H9 (cell line): ENCODE data around the gene KCTD18. TPM values are rescaled to one million over a fixed set of nuclear protein-coding genes. Genes with fewer than 3 reads are reported as not detected.

Experiments used
- DNase-seq: peaks from one replicate; pipeline ENCODE4 v3.0.0-alpha.2; 2017
- H2AFZ ChIP-seq: one replicate; pipeline ENCODE4 v1.6.1; 2013; ENCODE audit warnings: mild to moderate bottlenecking, low read length, control low read depth, moderate library complexity
- H2AK5ac ChIP-seq: 2 replicates; pipeline ENCODE4 v1.6.1; 2013; ENCODE audit warnings: low read length, control low read depth, mixed read lengths; ENCODE audit not compliant: insufficient read length
- H2BK120ac ChIP-seq: one replicate; pipeline ENCODE4 v1.6.1; 2013; ENCODE audit warnings: low read depth, mild to moderate bottlenecking, low read length, control low read depth, inconsistent platforms; ENCODE audit not compliant: poor library complexity, severe bottlenecking
- H2BK12ac ChIP-seq: 2 replicates; pipeline ENCODE4 v1.6.1; 2013; ENCODE audit warnings: low read length, control low read depth, mixed read lengths, low read depth; ENCODE audit not compliant: insufficient read length
- H2BK15ac ChIP-seq: 2 replicates; pipeline ENCODE4 v1.6.1; 2013; ENCODE audit warnings: low read depth, low read length, control low read depth
- H2BK20ac ChIP-seq: one replicate; pipeline ENCODE4 v1.6.1; 2013; ENCODE audit warnings: low read depth, mild to moderate bottlenecking, low read length, control low read depth, inconsistent platforms; ENCODE audit not compliant: poor library complexity, severe bottlenecking
- H2BK5ac ChIP-seq: 2 replicates; pipeline ENCODE4 v1.6.1; 2013; ENCODE audit warnings: low read length, control low read depth, mixed read lengths; ENCODE audit not compliant: insufficient read length
- H3K14ac ChIP-seq: 2 replicates; pipeline ENCODE4 v1.6.1; 2013; ENCODE audit warnings: low read length, control low read depth; ENCODE audit not compliant: insufficient read depth
- H3K18ac ChIP-seq: 2 replicates; pipeline ENCODE4 v1.6.1; 2013; ENCODE audit warnings: low read depth, mild to moderate bottlenecking, mixed read lengths, low read length, control low read depth; ENCODE audit not compliant: insufficient read length
- H3K23ac ChIP-seq: 2 replicates; pipeline ENCODE4 v1.6.1; 2013; ENCODE audit warnings: low read length, control low read depth, mixed read lengths, low read depth; ENCODE audit not compliant: insufficient read length
- H3K23me2 ChIP-seq: 2 replicates; pipeline ENCODE4 v1.6.1; 2013; ENCODE audit warnings: low read depth, mild to moderate bottlenecking, mixed read lengths, low read length, control low read depth; ENCODE audit not compliant: insufficient read length, poor library complexity, severe bottlenecking
- H3K27ac ChIP-seq: 2 replicates; pipeline ENCODE4 v1.5.1; 2013; ENCODE audit warnings: low read length, control low read depth, mixed read lengths, low read depth; ENCODE audit not compliant: insufficient read length
- H3K27me3 ChIP-seq: 2 replicates; pipeline ENCODE4 v1.6.1; 2013; ENCODE audit warnings: low read length, control low read depth, inconsistent platforms; ENCODE audit not compliant: insufficient read depth
- H3K4ac ChIP-seq: 2 replicates; pipeline ENCODE4 v1.6.1; 2013; ENCODE audit warnings: low read depth, mild to moderate bottlenecking, control low read depth, inconsistent platforms, low read length, moderate library complexity
- H3K4me1 ChIP-seq: 2 replicates; pipeline ENCODE4 v1.6.1; 2013; ENCODE audit warnings: low read length, control low read depth, inconsistent platforms; ENCODE audit not compliant: insufficient read depth
- H3K4me2 ChIP-seq: 2 replicates; pipeline ENCODE4 v1.6.1; 2013; ENCODE audit warnings: low read length, control low read depth, mixed read lengths; ENCODE audit not compliant: insufficient read length, insufficient read depth
- H3K56ac ChIP-seq: 2 replicates; pipeline ENCODE4 v1.6.1; 2013; ENCODE audit warnings: low read depth, mild to moderate bottlenecking, mixed read lengths, low read length, control low read depth; ENCODE audit not compliant: insufficient read length
- H3K79me1 ChIP-seq: 2 replicates; pipeline ENCODE4 v1.6.1; 2013; ENCODE audit warnings: low read depth, mild to moderate bottlenecking, moderate library complexity, low read length, control low read depth, inconsistent platforms; ENCODE audit not compliant: insufficient read depth, poor library complexity, severe bottlenecking
- H3K79me2 ChIP-seq: 2 replicates; pipeline ENCODE4 v1.6.1; 2013; ENCODE audit warnings: low read length, control low read depth, inconsistent platforms; ENCODE audit not compliant: insufficient read depth
- H3K9ac ChIP-seq: 2 replicates; pipeline ENCODE4 v1.6.1; 2013; ENCODE audit warnings: low read length, control low read depth, mixed read lengths; ENCODE audit not compliant: insufficient read length; ENCODE audit errors: extremely low read depth
- H3K9me3 ChIP-seq: one replicate; pipeline ENCODE4 v1.6.1; 2013; ENCODE audit warnings: low read depth, low read length, inconsistent platforms; ENCODE audit not compliant: control insufficient read depth
- H3T11ph ChIP-seq: one replicate; pipeline ENCODE4 v1.6.1; 2013; ENCODE audit warnings: mild to moderate bottlenecking, low read length, control low read depth, inconsistent platforms
- H4K20me1 ChIP-seq: one replicate; pipeline ENCODE4 v1.6.1; 2013; ENCODE audit not compliant: control insufficient read depth, insufficient read length, insufficient read depth
- H4K5ac ChIP-seq: 2 replicates; pipeline ENCODE4 v1.6.1; 2013; ENCODE audit warnings: low read depth, mild to moderate bottlenecking, mixed read lengths, low read length, control low read depth; ENCODE audit not compliant: insufficient read length
- H4K8ac ChIP-seq: replicated peaks from 2 replicates; pipeline ENCODE4 v1.6.1; 2013; ENCODE audit warnings: low read length, control low read depth, mixed read lengths, low read depth; ENCODE audit not compliant: insufficient read length
- H4K91ac ChIP-seq: 2 replicates; pipeline ENCODE4 v1.6.1; 2013; ENCODE audit warnings: low read depth, mild to moderate bottlenecking, moderate library complexity, mixed read lengths, low read length, control low read depth; ENCODE audit not compliant: insufficient read length
- H3K27ac Mint-ChIP-seq, 3 experiments: 2 replicates in 2 of 3; 3 replicates in 1 of 3; pipeline ENCODE4 v1.8.0; 2020 to 2021; ENCODE audit warnings: mixed read lengths in 3 of 3, mild to moderate bottlenecking in 1 of 3, moderate library complexity in 1 of 3
- H3K27me3 Mint-ChIP-seq: 2 replicates; pipeline ENCODE4 v1.8.0; 2021; ENCODE audit warnings: low read depth, mild to moderate bottlenecking, moderate library complexity, mixed read lengths
- H3K36me3 Mint-ChIP-seq, 3 experiments: 2 replicates in 2 of 3; 3 replicates in 1 of 3; pipeline ENCODE4 v1.8.0; 2020 to 2021; ENCODE audit warnings: low read depth in 3 of 3, mixed read lengths in 3 of 3; ENCODE audit not compliant: insufficient read depth in 1 of 3
- H3K4me1 Mint-ChIP-seq, 2 experiments: 2 replicates each; pipeline ENCODE4 v1.8.0; 2020; ENCODE audit warnings: mixed read lengths in 2 of 2
- H3K4me3 Mint-ChIP-seq, 2 experiments: 2 replicates in 1 of 2; 3 replicates in 1 of 2; pipeline ENCODE4 v1.8.0; 2020 to 2021; ENCODE audit warnings: mild to moderate bottlenecking in 2 of 2, mixed read lengths in 2 of 2, moderate library complexity in 1 of 2
- H3K9me3 Mint-ChIP-seq, 2 experiments: 2 replicates in 1 of 2; 3 replicates in 1 of 2; pipeline ENCODE4 v1.8.0; 2020; ENCODE audit warnings: mild to moderate bottlenecking in 2 of 2, mixed read lengths in 2 of 2, moderate library complexity in 1 of 2
- WGBS: extraction: QIAGEN DNeasy Blood & Tissue Kit; methylation state at CpG from one replicate; pipeline ENCODE4 v1.1.7; 2013; ENCODE audit warnings: missing lambda C conversion rate, low lambda C conversion rate, mixed read lengths; ENCODE audit not compliant: insufficient read length; ENCODE audit errors: extremely low coverage; 5-methylcytosine and 5-hydroxymethylcytosine counted together
- total RNA-seq: library from RNA; stranded (reverse); gene quantifications from 2 replicates; pipeline ENCODE4 v1.2.1, GENCODE V29; 2021
- TF ChIP-seq, protein P1 (sequence below): fragments of 200-600 bp; sonication (generic); conservative IDR thresholded peaks from 3 replicates; pipeline ENCODE4 v1.8.0; 2021; ENCODE audit warnings: antibody characterized with exemption, mild to moderate bottlenecking

Gene KCTD18
- total RNA-seq, 1 experiment from 2014 or later: 4.9 TPM

DNA sequence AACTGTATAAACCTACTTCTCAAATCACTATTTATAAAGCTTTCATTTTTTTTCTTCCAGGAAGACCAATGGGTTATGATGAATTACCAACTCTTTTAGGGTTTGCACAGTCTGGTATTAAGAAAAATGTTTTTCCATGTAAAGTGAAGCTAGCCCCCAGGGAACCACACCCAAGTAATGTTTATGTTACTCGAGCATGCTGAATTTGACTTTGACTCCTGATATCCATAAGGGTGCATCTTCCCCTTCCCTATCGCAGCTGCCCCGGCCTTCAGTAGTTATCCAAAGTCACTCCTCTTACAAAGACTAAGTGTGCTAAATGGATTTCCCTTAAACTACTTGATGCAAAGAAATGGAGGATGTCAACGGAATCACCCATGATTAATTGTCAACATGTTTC, 21.7 kb downstream of the KCTD18 start:
- Histone ChIP-seq H2AK5ac (no peak overlapping the region), H3K9me3 (no peaks in the 10 kb centered on the region), H4K5ac (no peak overlapping the region), H3K4ac (no peak overlapping the region), H2BK120ac (no peak overlapping the region), H3T11ph (no peak overlapping the region), H4K8ac (no peak overlapping the region), H2BK15ac (no peak overlapping the region), H3K56ac (no peak overlapping the region), H3K27me3 (no peaks in the 10 kb centered on the region), H2BK20ac (no peak overlapping the region), H3K14ac (no peak overlapping the region), H3K23me2 (no peaks in the 10 kb centered on the region), H2BK12ac (no peak overlapping the region), H3K23ac (no peak overlapping the region), H3K79me2 (no peaks in the 10 kb centered on the region), H4K91ac (no peak overlapping the region), H4K20me1 (no peaks in the 10 kb centered on the region), H3K27ac (no peak overlapping the region), H2BK5ac (no peak overlapping the region), H2AFZ (no peak overlapping the region), H3K9ac (no peak overlapping the region), H3K18ac (no peak overlapping the region), H3K79me1 (no peaks in the 10 kb centered on the region), H3K4me1 (no peaks in the 10 kb centered on the region), H3K4me2 (no peak overlapping the region)
- peaks cover 0 to 7% of the 10 kb centered on the region in 2 experiments; a peak in 2 of 5 replicates for H3K9me3 Mint-ChIP-seq
- no CpG with 5 or more reads among the region's 4 CpGs for WGBS
- TF ChIP-seq, protein P1, sequence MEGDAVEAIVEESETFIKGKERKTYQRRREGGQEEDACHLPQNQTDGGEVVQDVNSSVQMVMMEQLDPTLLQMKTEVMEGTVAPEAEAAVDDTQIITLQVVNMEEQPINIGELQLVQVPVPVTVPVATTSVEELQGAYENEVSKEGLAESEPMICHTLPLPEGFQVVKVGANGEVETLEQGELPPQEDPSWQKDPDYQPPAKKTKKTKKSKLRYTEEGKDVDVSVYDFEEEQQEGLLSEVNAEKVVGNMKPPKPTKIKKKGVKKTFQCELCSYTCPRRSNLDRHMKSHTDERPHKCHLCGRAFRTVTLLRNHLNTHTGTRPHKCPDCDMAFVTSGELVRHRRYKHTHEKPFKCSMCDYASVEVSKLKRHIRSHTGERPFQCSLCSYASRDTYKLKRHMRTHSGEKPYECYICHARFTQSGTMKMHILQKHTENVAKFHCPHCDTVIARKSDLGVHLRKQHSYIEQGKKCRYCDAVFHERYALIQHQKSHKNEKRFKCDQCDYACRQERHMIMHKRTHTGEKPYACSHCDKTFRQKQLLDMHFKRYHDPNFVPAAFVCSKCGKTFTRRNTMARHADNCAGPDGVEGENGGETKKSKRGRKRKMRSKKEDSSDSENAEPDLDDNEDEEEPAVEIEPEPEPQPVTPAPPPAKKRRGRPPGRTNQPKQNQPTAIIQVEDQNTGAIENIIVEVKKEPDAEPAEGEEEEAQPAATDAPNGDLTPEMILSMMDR: no peak
- no peaks in the 10 kb centered on the region; the same call in 1 of the 2 replicates for H3K27me3 Mint-ChIP-seq
- H3K27ac Mint-ChIP-seq: no peak overlapping the region
- no peak for DNase-seq
- H3K4me3 Mint-ChIP-seq: no peak overlapping the region
- peaks cover 8 to 27% (median 26%) of the 10 kb centered on the region in 3 experiments; a peak in 6 of 7 replicates for H3K36me3 Mint-ChIP-seq
- peaks cover 6 to 7% of the 10 kb centered on the region in 2 experiments; a peak in 3 of 4 replicates for H3K4me1 Mint-ChIP-seq
